ENCODE measurements around the gene TUT1. TPM values are rescaled to one million over a fixed set of nuclear protein-coding genes. Genes with fewer than 3 reads are reported as not detected.
"Not testable (repeated sequence)": the region's sequence is repeated elsewhere in the genome, so short reads cannot be mapped to it uniquely, and the experiment has no call there.

TUT1 gene
- total RNA-seq, 1 experiment from 2014 or later = 26.0 TPM

- ChIA-PET POLR2A (interaction anchor here (0.6 to 6.9 kb wide), 10 partner anchors 9 to 220 kb away, joined by 3 to 164 read pairs (median 4); partner anchors contain the start of genes INTS5 and TUT1), CTCF (interaction anchor here (0.7 to 2.3 kb wide), 9 partner anchors 9 to 221 kb away, joined by 3 to 14 read pairs (median 4); partner anchors contain the start of gene AHNAK)
- Mint-ChIP-seq H3K9me3 (ENCODE audit: unreplicated experiment) (no peaks in the 10 kb centered on the region), H3K36me3 (ENCODE audit: insufficient read depth, unreplicated experiment) (peaks cover 95% of the 10 kb centered on the region), H3K4me3 (ENCODE audit: unreplicated experiment) (no peak overlapping the region), H3K4me1 (ENCODE audit: insufficient read depth, unreplicated experiment) (peaks cover 42% of the 10 kb centered on the region), H3K27ac (ENCODE audit: low read depth, unreplicated experiment) (no peak overlapping the region), H3K27me3 (ENCODE audit: insufficient read depth, unreplicated experiment) (no peaks in the 10 kb centered on the region)
- no TSS peak for BruUV-seq (replicated peaks)
- intact Hi-C loops (cut with micrococcal nuclease) = loop anchor here (5.0 kb wide), 1 partner anchor 43 kb away; the partner anchor contains the start of genes EML3 and ROM1
- TF ChIP-seq CTCF (IDR thresholded peaks at IDR 0.05; ENCODE audit: unreplicated experiment) = no peak
- DNase-seq (ENCODE audit: unreplicated experiment) = no peak
These were observed 21.7 kb downstream of the TUT1 start for GRCh38 chr11:62569611-62570010.

- Mint-ChIP-seq H3K4me3 (ENCODE audit: unreplicated experiment) (no peak overlapping the region), H3K36me3 (ENCODE audit: insufficient read depth, unreplicated experiment) (peaks cover 100% of the 10 kb centered on the region)
- CTCF ChIA-PET = interaction anchor here (1.1 to 1.3 kb wide), 3 partner anchors 25 to 122 kb away, joined by 3 to 4 read pairs (median 3); partner anchors contain the start of gene LRRN4CL
These were observed 24.2 kb downstream of the TUT1 start for GRCh38 chr11:62567018-62567633.

GRCh38 chr11:62566247-62566646, 25.1 kb downstream of the TUT1 start:
- intact Hi-C loops (cut with micrococcal nuclease) = no loop called here
- H3K9me3 Mint-ChIP-seq (ENCODE audit: unreplicated experiment) = no peaks in the 10 kb centered on the region
- CTCF ChIA-PET = interaction anchor here (0.6 to 2.0 kb wide), 7 partner anchors 45 to 215 kb away, joined by 3 to 6 read pairs (median 3); partner anchors contain the start of genes LRRN4CL and POLR2G
- BruUV-seq (replicated peaks) = no TSS peak
- H3K27me3 Mint-ChIP-seq (ENCODE audit: insufficient read depth, unreplicated experiment) = no peaks in the 10 kb centered on the region
- H3K27ac Mint-ChIP-seq (ENCODE audit: low read depth, unreplicated experiment) = peak overlapping the region; percentile 74
- no peak for DNase-seq (ENCODE audit: unreplicated experiment)
- POLR2A ChIA-PET = interaction anchor here (1.1 to 1.8 kb wide), 3 partner anchors 9 to 21 kb away, joined by 3 to 8 read pairs (median 8); partner anchors contain the start of gene AHNAK
- H3K36me3 Mint-ChIP-seq (ENCODE audit: insufficient read depth, unreplicated experiment) = peaks cover 98% of the 10 kb centered on the region
- H3K4me3 Mint-ChIP-seq (ENCODE audit: unreplicated experiment) = no peak overlapping the region
- TF ChIP-seq CTCF (IDR thresholded peaks at IDR 0.05; ENCODE audit: unreplicated experiment) = no peak
- H3K4me1 Mint-ChIP-seq (ENCODE audit: insufficient read depth, unreplicated experiment) = peaks cover 37% of the 10 kb centered on the region

More at GRCh38 chr11:62567018-62567633, 24.2 kb downstream of the TUT1 start:
- no peak for TF ChIP-seq CTCF (IDR thresholded peaks at IDR 0.05; ENCODE audit: unreplicated experiment)
- no TSS peak for BruUV-seq (replicated peaks)
- no peaks in the 10 kb centered on the region for H3K27me3 Mint-ChIP-seq (ENCODE audit: insufficient read depth, unreplicated experiment)
- H3K9me3 Mint-ChIP-seq (ENCODE audit: unreplicated experiment) = no peaks in the 10 kb centered on the region
- POLR2A ChIA-PET = interaction anchor here (0.5 to 1.5 kb wide), 5 partner anchors 10 to 77 kb away, joined by 3 to 8 read pairs (median 3); partner anchors contain the start of gene TUT1
- no peak for DNase-seq (ENCODE audit: unreplicated experiment)
- peak overlapping the region; percentile 77 for H3K27ac Mint-ChIP-seq (ENCODE audit: low read depth, unreplicated experiment)
- peaks cover 38% of the 10 kb centered on the region for H3K4me1 Mint-ChIP-seq (ENCODE audit: insufficient read depth, unreplicated experiment)
- intact Hi-C loops (cut with micrococcal nuclease) = no loop called here

GRCh38 chr11:62565100-62565802, 26.1 kb downstream of the TUT1 start:
- Mint-ChIP-seq H3K36me3 (ENCODE audit: insufficient read depth, unreplicated experiment) (peaks cover 98% of the 10 kb centered on the region), H3K27me3 (ENCODE audit: insufficient read depth, unreplicated experiment) (no peaks in the 10 kb centered on the region), H3K4me1 (ENCODE audit: insufficient read depth, unreplicated experiment) (peaks cover 41% of the 10 kb centered on the region), H3K9me3 (ENCODE audit: unreplicated experiment) (no peaks in the 10 kb centered on the region), H3K4me3 (ENCODE audit: unreplicated experiment) (no peak overlapping the region), H3K27ac (ENCODE audit: low read depth, unreplicated experiment) (peak overlapping the region; percentile 16)
- TF ChIP-seq CTCF (IDR thresholded peaks at IDR 0.05; ENCODE audit: unreplicated experiment) = no peak
- CTCF ChIA-PET = interaction anchor here (0.6 to 2.0 kb wide), 4 partner anchors 58 to 214 kb away, joined by 3 to 6 read pairs (median 4); no protein-coding TSS in a partner anchor
- DNase-seq (ENCODE audit: unreplicated experiment) = no peak
- no TSS peak for BruUV-seq (replicated peaks)
- intact Hi-C loops (cut with micrococcal nuclease) = no loop called here
- POLR2A ChIA-PET = interaction anchor here (0.6 to 2.0 kb wide), 8 partner anchors 9 to 316 kb away, joined by 3 to 11 read pairs (median 4); partner anchors contain the start of genes AHNAK, EEF1G and TUT1

- BruUV-seq (replicated peaks); intact Hi-C loops (cut with micrococcal nuclease); H3K9me3 Mint-ChIP-seq (ENCODE audit: unreplicated experiment); H3K27me3 Mint-ChIP-seq (ENCODE audit: insufficient read depth, unreplicated experiment); DNase-seq (ENCODE audit: unreplicated experiment): not testable (repeated sequence)
- H3K27ac Mint-ChIP-seq (ENCODE audit: low read depth, unreplicated experiment) = peak overlapping the region; percentile 72
- H3K36me3 Mint-ChIP-seq (ENCODE audit: insufficient read depth, unreplicated experiment) = peaks cover 98% of the 10 kb centered on the region
- H3K4me1 Mint-ChIP-seq (ENCODE audit: insufficient read depth, unreplicated experiment) = peaks cover 46% of the 10 kb centered on the region
- ChIA-PET POLR2A (interaction anchor here (1.1 to 13.5 kb wide), 15 partner anchors 8 to 294 kb away, joined by 3 to 599 read pairs (median 11); partner anchors contain the start of genes AHNAK, EEF1G, LBHD1 and TUT1), CTCF (interaction anchor here (0.9 to 6.9 kb wide), 7 partner anchors 12 to 172 kb away, joined by 3 to 225 read pairs (median 7); partner anchors contain the start of gene AHNAK)
- peak overlapping the region; percentile 2 for H3K4me3 Mint-ChIP-seq (ENCODE audit: unreplicated experiment)
These were observed 29.6 kb downstream of the TUT1 start for GRCh38 chr11:62561677-62562230.

Measured in MCF 10A (cell line).